NCI-H2107 (cell line): ENCODE measurements around the gene CEP112.
"Not testable (repeated sequence)": the region's sequence is repeated elsewhere in the genome, so short reads cannot be mapped to it uniquely, and the experiment has no call there.

Source experiments
- DNase-seq: peaks from one replicate; lab custom pipeline; 2025; lab: John Stamatoyannopoulos, UW

The CEP112 gene

GRCh38 chr17:65685110-65685509 lies 506.8 kb downstream of the CEP112 start:
- no peak for DNase-seq

- no peak for DNase-seq
Measured at GRCh38 chr17:65684631-65685030, 507.3 kb downstream of the CEP112 start.

- no peak for DNase-seq
Measured at GRCh38 chr17:65683428-65683827, 508.5 kb downstream of the CEP112 start.

- DNase-seq = not testable (repeated sequence)
Measured at GRCh38 chr17:65681763-65682162, 510.2 kb downstream of the CEP112 start.

- DNase-seq = no peak
Measured at GRCh38 chr17:65679165-65679845, 512.6 kb downstream of the CEP112 start.

GRCh38 chr17:65678546-65678945 lies 513.4 kb downstream of the CEP112 start:
- no peak for DNase-seq

- no peak for DNase-seq
Measured at GRCh38 chr17:65677932-65678331, 514.0 kb downstream of the CEP112 start.

- DNase-seq = no peak
Measured at GRCh38 chr17:65674246-65675045, 517.5 kb downstream of the CEP112 start.

- no peak for DNase-seq
Measured at GRCh38 chr17:65670667-65671371, 521.1 kb downstream of the CEP112 start.

GRCh38 chr17:65668211-65668610 lies 523.7 kb downstream of the CEP112 start:
- no peak for DNase-seq

GRCh38 chr17:65667656-65668055 lies 524.3 kb downstream of the CEP112 start:
- DNase-seq = no peak

GRCh38 chr17:65666876-65667321 lies 525.0 kb downstream of the CEP112 start:
- no peak for DNase-seq

- no peak for DNase-seq
Measured at GRCh38 chr17:65665966-65666365, 526.0 kb downstream of the CEP112 start.

- DNase-seq = no peak
Measured at GRCh38 chr17:65664696-65665095, 527.2 kb downstream of the CEP112 start.

- no peak for DNase-seq
Measured at GRCh38 chr17:65664266-65664665, 527.7 kb downstream of the CEP112 start.

GRCh38 chr17:65662196-65662595 lies 529.7 kb downstream of the CEP112 start:
- no peak for DNase-seq

- no peak for DNase-seq
Measured at GRCh38 chr17:65660947-65661346, 531.0 kb downstream of the CEP112 start.

- no peak for DNase-seq
Measured at GRCh38 chr17:65660078-65660477, 531.9 kb downstream of the CEP112 start.

- DNase-seq = no peak
Measured at GRCh38 chr17:65659512-65659911, 532.4 kb downstream of the CEP112 start.

- no peak for DNase-seq
Measured at GRCh38 chr17:65657251-65657828, 534.6 kb downstream of the CEP112 start.

GRCh38 chr17:65656390-65657250 lies 535.3 kb downstream of the CEP112 start:
- DNase-seq = no peak
